ENCODE results near the gene ZNF384. TPM values are rescaled to one million over a fixed set of nuclear protein-coding genes. Genes with fewer than 3 reads are reported as not detected.
A peak's percentile ranks its signal among the peaks of the same experiment; 100 is the strongest.

The ZNF384 gene
- total RNA-seq, 2 donors from 2014 or later = 23.8 to 33.3 TPM

- Histone ChIP-seq H3K4me1 (peaks cover 0 to 15% of the 10 kb centered on the region in 2 donors), H3K27me3 (no peaks in the 10 kb centered on the region), H3K4me3 (no peak overlapping the region), H3K36me3 (peaks cover 46% of the 10 kb centered on the region), H3K27ac (no peak overlapping the region), H3K9me3 (no peaks in the 10 kb centered on the region)
- no peak for TF ChIP-seq CTCF (IDR thresholded peaks at IDR 0.05)
- no peak for DNase-seq (ENCODE audit: low spot score)
Measured at GRCh38 chr12:6729186-6729585, 40.0 kb upstream of the ZNF384 start.

DNA sequence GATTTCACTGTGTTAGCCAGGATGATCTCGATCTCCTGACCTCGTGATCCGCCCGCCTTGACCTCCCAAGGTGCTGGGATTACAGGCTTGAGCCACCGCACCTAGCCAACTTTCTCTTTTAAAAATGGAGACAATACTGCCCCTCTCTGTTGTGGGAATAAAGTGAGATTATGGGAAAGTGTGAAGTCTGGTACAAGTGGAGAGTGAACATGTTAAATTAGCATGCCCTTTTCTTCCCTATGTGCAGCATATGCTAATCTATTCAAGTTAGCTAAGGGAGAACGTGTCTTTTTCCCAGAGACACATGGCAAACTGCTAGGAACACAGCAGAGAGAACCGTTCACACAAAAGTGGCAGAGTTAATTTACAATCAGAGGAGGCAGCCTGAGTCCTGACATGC lies 36.2 kb upstream of the ZNF384 start:
- H3K36me3 ChIP-seq = peaks cover 29% of the 10 kb centered on the region
- H3K27me3 ChIP-seq = no peaks in the 10 kb centered on the region
- H3K27ac ChIP-seq = no peak overlapping the region
- DNase-seq (ENCODE audit: low spot score) = no peak
- H3K9me3 ChIP-seq = no peaks in the 10 kb centered on the region
- TF ChIP-seq CTCF (IDR thresholded peaks at IDR 0.05) = no peak
- peaks cover 0 to 15% of the 10 kb centered on the region in 2 donors for H3K4me1 ChIP-seq
- H3K4me3 ChIP-seq = no peak overlapping the region

GRCh38 chr12:6724409-6724797 lies 35.2 kb upstream of the ZNF384 start:
- Histone ChIP-seq H3K27ac (peak overlapping the region; percentile 82 to 88), H3K9me3 (no peaks in the 10 kb centered on the region), H3K4me1 (peaks cover 0 to 15% of the 10 kb centered on the region in 2 donors), H3K4me3 (peak overlapping the region; percentile 61 to 74), H3K27me3 (no peaks in the 10 kb centered on the region), H3K36me3 (peaks cover 20% of the 10 kb centered on the region)
- no peak for TF ChIP-seq CTCF (IDR thresholded peaks at IDR 0.05)
- DNase-seq (ENCODE audit: low spot score) = no peak

- Histone ChIP-seq H3K9me3 (no peaks in the 10 kb centered on the region), H3K27me3 (no peaks in the 10 kb centered on the region), H3K4me1 (peaks cover 0 to 15% of the 10 kb centered on the region in 2 donors), H3K27ac (peak within 1 kb of the TSS; percentile 82 to 88), H3K4me3 (peak within 1 kb of the TSS; percentile 61 to 74), H3K36me3 (peaks cover 14% of the 10 kb centered on the region)
- no peak for TF ChIP-seq CTCF (IDR thresholded peaks at IDR 0.05)
- peak; percentile 98 for DNase-seq (ENCODE audit: low spot score)
Measured at GRCh38 chr12:6723607-6724408, 34.6 kb upstream of the ZNF384 start, which contains the start of gene COPS7A. Gene COPS7A (plus strand): TSS chr12:6724046. CDS start chr12:6724657, 611 bp downstream.

DNA sequence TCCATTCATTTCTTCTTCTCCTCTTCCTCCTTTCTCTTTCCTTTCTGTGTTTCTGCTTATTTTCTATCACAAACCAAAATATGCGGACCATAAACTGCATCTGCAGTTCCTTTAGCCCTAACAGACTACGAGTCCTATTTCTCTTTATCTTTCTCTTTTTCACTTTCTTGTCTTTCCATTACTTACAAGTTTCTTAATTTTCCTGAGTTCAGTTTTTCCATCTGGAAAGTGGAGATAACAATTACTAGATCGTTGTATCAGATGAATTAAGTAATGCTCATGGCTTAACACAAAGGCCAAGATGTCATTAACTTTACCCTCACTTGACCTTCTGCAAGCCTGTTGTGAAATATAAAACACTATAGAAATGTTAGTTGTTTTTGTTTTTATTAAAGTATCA lies 33.7 kb upstream of the ZNF384 start:
- TF ChIP-seq CTCF (IDR thresholded peaks at IDR 0.05) = no peak
- no peak for DNase-seq (ENCODE audit: low spot score)
- Histone ChIP-seq H3K36me3 (peaks cover 5% of the 10 kb centered on the region), H3K27me3 (no peaks in the 10 kb centered on the region), H3K4me3 (no peak overlapping the region), H3K27ac (no peak overlapping the region), H3K9me3 (no peaks in the 10 kb centered on the region), H3K4me1 (peaks cover 0 to 15% of the 10 kb centered on the region in 2 donors)

Data from right atrium auricular region (tissue), 2 donors.